B cell (primary cell): ENCODE results near the gene ZNF136. TPM values are rescaled to one million over a fixed set of nuclear protein-coding genes. Genes with fewer than 3 reads are reported as not detected.
A peak's percentile ranks its signal among the peaks of the same experiment; 100 is the strongest.

Experiments used
- ATAC-seq: fragments of 200-7000 bp; cut with Tn5 transposase; one replicate; pipeline ENCODE4 v1.10.0; 2021; ENCODE audit warnings: low read depth, mild to moderate bottlenecking, moderate number of reproducible peaks, moderate library complexity
- CTCF ChIA-PET: fragments of 350-600 bp; sonication (Branson Sonifier 250); formaldehyde crosslinking; loops from one replicate; lab custom pipeline; 2021; ENCODE audit warnings: antibody characterized with exemption, inconsistent platforms; lab: Charles Lee
- POLR2A ChIA-PET: fragments of 350-600 bp; sonication (Branson Sonifier 250); formaldehyde crosslinking; loops from one replicate; lab custom pipeline; 2021; ENCODE audit warnings: antibody characterized with exemption; lab: Charles Lee
- DNase-seq: peaks from one replicate; pipeline ENCODE4 v3.0.0; 2013
- H2AFZ ChIP-seq: 2 replicates; pipeline ENCODE4 v1.6.1; 2012; ENCODE audit warnings: mild to moderate bottlenecking, low read depth, low read length; ENCODE audit not compliant: insufficient read depth, poor library complexity, severe bottlenecking
- H3K27ac ChIP-seq, 2 donors: 1 replicate in 1 of 2; 2 replicates in 1 of 2; pipeline ENCODE4 v1.5.1; 2012 to 2013; ENCODE audit warnings: low read length in 2 of 2, mild to moderate bottlenecking in 2 of 2, moderate library complexity in 1 of 2
- H3K27me3 ChIP-seq, 4 experiments: fragments of 200-600 bp in 1 of 4; sonication (generic) in 1 of 4; replicated peaks in 1 of 4; 1 replicate in 2 of 4; 2 replicates in 2 of 4; pipeline versions ENCODE4 v1.6.1 to v1.7.0; 2013 to 2016; ENCODE audit warnings: low read length in 3 of 4, mild to moderate bottlenecking in 2 of 4, mixed read lengths in 1 of 4, moderate library complexity in 1 of 4; ENCODE audit not compliant: insufficient read depth in 4 of 4, control insufficient read depth in 3 of 4; ENCODE audit errors: control extremely low read depth in 1 of 4
- H3K36me3 ChIP-seq, 2 experiments: replicated peaks in 1 of 2; 1 replicate in 1 of 2; 2 replicates in 1 of 2; pipeline versions ENCODE4 v1.6.1 to v1.7.1; 2013; ENCODE audit warnings: low read length in 1 of 2; ENCODE audit not compliant: insufficient read depth in 2 of 2, control insufficient read depth in 1 of 2; ENCODE audit errors: control extremely low read depth in 1 of 2, extremely low read depth in 1 of 2
- H3K4me1 ChIP-seq, 2 donors: fragments of 200-600 bp in 1 of 2; sonication (generic) in 1 of 2; 1 replicate in 1 of 2; 2 replicates in 1 of 2; pipeline versions ENCODE4 v1.5.1 to v1.6.1; 2013 to 2017; ENCODE audit warnings: low read length in 2 of 2; ENCODE audit not compliant: control insufficient read depth in 2 of 2, insufficient read depth in 2 of 2
- H3K4me2 ChIP-seq: replicated peaks from 2 replicates; pipeline ENCODE3; 2012; ENCODE audit warnings: mild to moderate bottlenecking, low read depth, low read length; ENCODE audit not compliant: poor library complexity, severe bottlenecking
- H3K4me3 ChIP-seq, 5 experiments: fragments of 200-600 bp in 1 of 5; sonication (generic) in 1 of 5; 1 replicate in 3 of 5; 2 replicates in 2 of 5; pipeline versions ENCODE4 v1.5.1 to v1.7.0; 2011 to 2016; ENCODE audit warnings: low read length in 4 of 5, mild to moderate bottlenecking in 4 of 5, low read depth in 2 of 5, control low read depth in 1 of 5, moderate library complexity in 1 of 5; ENCODE audit not compliant: insufficient read depth in 1 of 5; ENCODE audit errors: control extremely low read depth in 1 of 5, extremely low read depth in 1 of 5
- H3K79me2 ChIP-seq: fragments of 200-600 bp; sonication (generic); one replicate; pipeline ENCODE4 v1.6.0; 2016; ENCODE audit warnings: low read length; ENCODE audit not compliant: control insufficient read depth, insufficient read depth
- H3K9ac ChIP-seq: fragments of 200-600 bp; sonication (generic); 2 replicates; pipeline ENCODE4 v1.6.1; 2017; ENCODE audit warnings: mild to moderate bottlenecking, low read length, moderate library complexity
- H3K9me3 ChIP-seq, 3 donors: one replicate each; pipeline versions ENCODE4 v1.6.1 to v1.7.1; 2013; ENCODE audit warnings: low read length in 2 of 3; ENCODE audit not compliant: control insufficient read depth in 2 of 3, insufficient read depth in 1 of 3; ENCODE audit errors: control extremely low read depth in 1 of 3
- H4K20me1 ChIP-seq: 2 replicates; pipeline ENCODE4 v1.6.0; 2012; ENCODE audit warnings: mild to moderate bottlenecking, low read length; ENCODE audit not compliant: insufficient read depth, control insufficient read depth, poor library complexity, severe bottlenecking
- H3K27ac Mint-ChIP-seq: one replicate; pipeline ENCODE4 v1.8.0; 2021; ENCODE audit warnings: mixed read lengths
- H3K27me3 Mint-ChIP-seq: one replicate; pipeline ENCODE4 v1.8.0; 2021; ENCODE audit warnings: mixed read lengths
- H3K4me1 Mint-ChIP-seq: one replicate; pipeline ENCODE4 v1.8.0; 2021; ENCODE audit warnings: mixed read lengths
- H3K4me3 Mint-ChIP-seq: one replicate; pipeline ENCODE4 v1.8.0; 2021; ENCODE audit warnings: mixed read lengths
- H3K9me3 Mint-ChIP-seq: one replicate; pipeline ENCODE4 v1.8.0; 2022; ENCODE audit warnings: mixed read lengths; ENCODE audit not compliant: insufficient read depth
- CTCF ChIP-seq: fragments of 200-600 bp; IDR thresholded peaks from one replicate; pipeline ENCODE4 v1.8.0; 2022; ENCODE audit warnings: antibody characterized with exemption, mild to moderate bottlenecking
- EZH2 ChIP-seq: IDR thresholded peaks from 2 replicates; pipeline ENCODE4 v1.6.1; 2012; ENCODE audit warnings: borderline replicate concordance, low read depth, mild to moderate bottlenecking, moderate library complexity, low read length; ENCODE audit not compliant: insufficient read depth, poor library complexity, severe bottlenecking
- WGBS: methylation state at CpG from one replicate; pipeline ENCODE4 v1.1.5; 2013; ENCODE audit warnings: missing lambda C conversion rate; ENCODE audit not compliant: insufficient coverage; 5-methylcytosine and 5-hydroxymethylcytosine counted together
- intact Hi-C: fragments of 100-400 bp; cut with micrococcal nuclease; formaldehyde crosslinking; loops from one replicate; pipeline ENCODE4 v1.10.0; 2022
- polyA plus RNA-seq: library from polyadenylated mRNA; depleted of rRNA; stranded (reverse); fragments of >200 nt; gene quantifications from 2 replicates; pipeline ENCODE4 v1.2.3, GENCODE V29; 2012
- total RNA-seq, 2 donors: library from RNA; stranded (reverse); fragments of 120-200 nt in 1 of 2; gene quantifications; 1 replicate in 1 of 2; 2 replicates in 1 of 2; pipeline versions ENCODE4 v1.2.3 to v1.2.4, GENCODE V29; 2013 to 2022

Gene ZNF136
- total and polyA plus RNA-seq, 2 donors (not counting 1 experiment from before 2014, with no cell fraction given), result 7.5 to 30.8 TPM

- no peak overlapping the region for H2AFZ ChIP-seq
- no peaks in the 10 kb centered on the region for H3K27me3 ChIP-seq
- DNase-seq, result peak; percentile 37
- TF ChIP-seq CTCF (peak; percentile 61), EZH2 (no peak)
- H3K9me3 ChIP-seq, result peaks cover 0 to 5% (median 4%) of the 10 kb centered on the region in 3 donors
- no peak overlapping the region for H3K4me3 ChIP-seq
- Mint-ChIP-seq H3K9me3 (peaks cover 3% of the 10 kb centered on the region), H3K4me1 (no peaks in the 10 kb centered on the region), H3K4me3 (no peak overlapping the region), H3K27me3 (no peaks in the 10 kb centered on the region), H3K27ac (no peak overlapping the region)
- no peaks in the 10 kb centered on the region for H4K20me1 ChIP-seq
- no peak for ATAC-seq
- H3K27ac ChIP-seq, result no peak overlapping the region
- no peak overlapping the region for H3K4me2 ChIP-seq
- H3K9ac ChIP-seq, result no peak overlapping the region
- H3K79me2 ChIP-seq, result no peaks in the 10 kb centered on the region
- CTCF ChIA-PET, result interaction anchor here (0.8 to 2.2 kb wide), 9 partner anchors 11 to 244 kb away, joined by 3 to 11 read pairs (median 4); partner anchors contain the start of gene ZNF20
- intact Hi-C loops, result no loop called here
- no peaks in the 10 kb centered on the region for H3K36me3 ChIP-seq
- WGBS, result no CpG with 5 or more reads among the region's 2 CpGs
- POLR2A ChIA-PET, result interaction anchor here (0.7 kb wide), 1 partner anchor 790 kb away, joined by 8 read pairs; no protein-coding TSS in a partner anchor
- no peaks in the 10 kb centered on the region for H3K4me1 ChIP-seq
These were observed 36.2 kb upstream of the ZNF136 start for GRCh38 chr19:12126707-12127106.

- Histone ChIP-seq H3K4me3 (no peak overlapping the region), H3K9ac (no peak overlapping the region), H3K27me3 (no peaks in the 10 kb centered on the region), H3K79me2 (no peaks in the 10 kb centered on the region), H2AFZ (no peak overlapping the region), H4K20me1 (no peaks in the 10 kb centered on the region), H3K9me3 (peaks cover 9 to 25% (median 15%) of the 10 kb centered on the region in 3 donors), H3K4me2 (no peak overlapping the region), H3K36me3 (peaks cover 8 to 38% of the 10 kb centered on the region in 2 experiments), H3K4me1 (peaks cover 0 to 4% of the 10 kb centered on the region in 2 donors), H3K27ac (no peak overlapping the region)
- CTCF ChIA-PET, result no interaction called here
- Mint-ChIP-seq H3K9me3 (peaks cover 13% of the 10 kb centered on the region), H3K4me3 (no peak overlapping the region), H3K27me3 (no peaks in the 10 kb centered on the region), H3K4me1 (peaks cover 7% of the 10 kb centered on the region), H3K27ac (no peak overlapping the region)
- WGBS, result 100% methylated on average over 1 of the region's 3 CpGs
- no peak for DNase-seq
- intact Hi-C loops, result no loop called here
- POLR2A ChIA-PET, result interaction anchor here (0.6 kb wide), 1 partner anchor 71 kb away, joined by 4 read pairs; no protein-coding TSS in a partner anchor
- TF ChIP-seq CTCF (no peak), EZH2 (no peak)
- ATAC-seq, result no peak
These were observed 29.8 kb upstream of the ZNF136 start for GRCh38 chr19:12133069-12133468.
